GM21367 (cell line): ENCODE data around the gene OR2L8.

Experiments
- ATAC-seq: cut with Tn5 transposase; IDR thresholded peaks from one replicate; pipeline ENCODE4 v1.9.1; 2021; ENCODE audit not compliant: unreplicated experiment

Gene OR2L8

GRCh38 chr1:247966532-247967204, 18.0 kb downstream of the OR2L8 start:
- peak; percentile 91 for ATAC-seq

- no peak for ATAC-seq
Measured at GRCh38 chr1:247992986-247993385, 44.3 kb downstream of the OR2L8 start.

GRCh38 chr1:247998811-247999210, 50.2 kb downstream of the OR2L8 start:
- no peak for ATAC-seq
